Neuron (in vitro differentiated cells): ENCODE measurements around the gene SERINC3.
A peak's percentile ranks its signal among the peaks of the same experiment; 100 is the strongest.
"Not testable (repeated sequence)": the region's sequence is repeated elsewhere in the genome, so short reads cannot be mapped to it uniquely, and the experiment has no call there.

Source experiments
- H2AFZ ChIP-seq: one replicate; pipeline ENCODE4 v1.6.1; 2013; ENCODE audit warnings: low read depth, mild to moderate bottlenecking, inconsistent platforms, low read length, moderate library complexity
- H3K27me3 ChIP-seq: one replicate; pipeline ENCODE4 v1.6.1; 2013; ENCODE audit warnings: low read length; ENCODE audit not compliant: insufficient read depth
- H3K36me3 ChIP-seq: one replicate; pipeline ENCODE4 v1.6.1; 2013; ENCODE audit warnings: low read length; ENCODE audit not compliant: insufficient read depth
- H3K4me1 ChIP-seq: one replicate; pipeline ENCODE4 v1.6.1; 2013; ENCODE audit warnings: low read length; ENCODE audit not compliant: insufficient read depth
- H3K4me3 ChIP-seq: 2 replicates; pipeline ENCODE4 v1.5.1; 2013; ENCODE audit warnings: mild to moderate bottlenecking, low read length, moderate library complexity
- H3K9me3 ChIP-seq: one replicate; pipeline ENCODE4 v1.6.1; 2013; ENCODE audit warnings: low read length

Gene SERINC3

GRCh38 chr20:44521484-44522481 lies at the start of gene SERINC3:
Gene SERINC3 (minus strand): TSS chr20:44522070. CDS start chr20:44521951, 119 bp downstream.
- Histone ChIP-seq H3K4me3 (peak within 1 kb of the TSS; percentile 90), H3K27me3 (no peaks in the 10 kb centered on the region), H3K4me1 (peaks cover 16% of the 10 kb centered on the region), H2AFZ (peak within 1 kb of the TSS; percentile 79), H3K9me3 (no peaks in the 10 kb centered on the region), H3K36me3 (no peaks in the 10 kb centered on the region)

GRCh38 chr20:44571362-44571988 lies 49.6 kb upstream of the SERINC3 start:
- no peak overlapping the region for H2AFZ ChIP-seq
- no peaks in the 10 kb centered on the region for H3K27me3 ChIP-seq
- no peak overlapping the region for H3K4me3 ChIP-seq
- H3K36me3 ChIP-seq = no peaks in the 10 kb centered on the region
- peaks cover 8% of the 10 kb centered on the region for H3K4me1 ChIP-seq
- H3K9me3 ChIP-seq = no peaks in the 10 kb centered on the region

- H3K36me3 ChIP-seq = no peaks in the 10 kb centered on the region
- H3K4me3 ChIP-seq = no peak overlapping the region
- peaks cover 8% of the 10 kb centered on the region for H3K4me1 ChIP-seq
- H2AFZ ChIP-seq = no peak overlapping the region
- no peaks in the 10 kb centered on the region for H3K27me3 ChIP-seq
- H3K9me3 ChIP-seq = no peaks in the 10 kb centered on the region
Measured at GRCh38 chr20:44570367-44570766, 48.5 kb upstream of the SERINC3 start.

- no peaks in the 10 kb centered on the region for H3K4me1 ChIP-seq
- H2AFZ ChIP-seq = no peak overlapping the region
- H3K4me3 ChIP-seq = no peak overlapping the region
- H3K9me3 ChIP-seq = no peaks in the 10 kb centered on the region
- H3K27me3 ChIP-seq = no peaks in the 10 kb centered on the region
- no peaks in the 10 kb centered on the region for H3K36me3 ChIP-seq
Measured at GRCh38 chr20:44566811-44567210, 44.9 kb upstream of the SERINC3 start.

GRCh38 chr20:44566018-44566417 lies 44.1 kb upstream of the SERINC3 start:
- Histone ChIP-seq H3K4me3 (no peak overlapping the region), H3K27me3 (no peaks in the 10 kb centered on the region), H3K4me1 (no peaks in the 10 kb centered on the region), H3K36me3 (no peaks in the 10 kb centered on the region), H2AFZ (no peak overlapping the region), H3K9me3 (no peaks in the 10 kb centered on the region)

GRCh38 chr20:44561876-44562275 lies 40.0 kb upstream of the SERINC3 start:
- H3K9me3 ChIP-seq = no peaks in the 10 kb centered on the region
- no peaks in the 10 kb centered on the region for H3K27me3 ChIP-seq
- H3K36me3 ChIP-seq = no peaks in the 10 kb centered on the region
- no peak overlapping the region for H2AFZ ChIP-seq
- no peak overlapping the region for H3K4me3 ChIP-seq
- H3K4me1 ChIP-seq = no peaks in the 10 kb centered on the region

GRCh38 chr20:44560818-44561217 lies 38.9 kb upstream of the SERINC3 start:
- H2AFZ ChIP-seq, H3K36me3 ChIP-seq, H3K9me3 ChIP-seq, H3K27me3 ChIP-seq, H3K4me3 ChIP-seq, H3K4me1 ChIP-seq: not testable (repeated sequence)

- Histone ChIP-seq H3K27me3 (no peaks in the 10 kb centered on the region), H3K4me1 (no peaks in the 10 kb centered on the region), H3K4me3 (no peak overlapping the region), H3K36me3 (no peaks in the 10 kb centered on the region), H2AFZ (no peak overlapping the region), H3K9me3 (no peaks in the 10 kb centered on the region)
Measured at GRCh38 chr20:44560229-44560628, 38.4 kb upstream of the SERINC3 start.

GRCh38 chr20:44559302-44559701 lies 37.4 kb upstream of the SERINC3 start:
- Histone ChIP-seq H2AFZ (no peak overlapping the region), H3K9me3 (no peaks in the 10 kb centered on the region), H3K36me3 (no peaks in the 10 kb centered on the region), H3K4me3 (no peak overlapping the region), H3K27me3 (no peaks in the 10 kb centered on the region), H3K4me1 (no peaks in the 10 kb centered on the region)

GRCh38 chr20:44552950-44553908 lies 31.4 kb upstream of the SERINC3 start:
- Histone ChIP-seq H3K4me1 (peaks cover 7% of the 10 kb centered on the region), H3K27me3 (no peaks in the 10 kb centered on the region), H3K36me3 (no peaks in the 10 kb centered on the region), H3K4me3 (no peak overlapping the region), H3K9me3 (no peaks in the 10 kb centered on the region), H2AFZ (no peak overlapping the region)

GRCh38 chr20:44552568-44552949 lies 30.7 kb upstream of the SERINC3 start:
- H3K36me3 ChIP-seq = no peaks in the 10 kb centered on the region
- H3K4me1 ChIP-seq = peaks cover 11% of the 10 kb centered on the region
- no peak overlapping the region for H2AFZ ChIP-seq
- no peak overlapping the region for H3K4me3 ChIP-seq
- no peaks in the 10 kb centered on the region for H3K27me3 ChIP-seq
- H3K9me3 ChIP-seq = no peaks in the 10 kb centered on the region

- Histone ChIP-seq H2AFZ (no peak overlapping the region), H3K9me3 (no peaks in the 10 kb centered on the region), H3K36me3 (no peaks in the 10 kb centered on the region), H3K4me1 (peaks cover 11% of the 10 kb centered on the region), H3K4me3 (no peak overlapping the region), H3K27me3 (no peaks in the 10 kb centered on the region)
Measured at GRCh38 chr20:44552050-44552449, 30.2 kb upstream of the SERINC3 start.
